Effector CD8-positive, alpha-beta T cell (primary cell): ENCODE results near the gene SLC46A2.

Experiments
- DNase-seq: peaks from one replicate; lab custom pipeline; 2025; lab: John Stamatoyannopoulos, UW
- total RNA-seq, 4 experiments: gene quantifications; one replicate each; lab custom pipeline; 2026; lab: John Stamatoyannopoulos, UW

Gene SLC46A2
- 0 reads per million in 4 experiments for total RNA-seq

DNA sequence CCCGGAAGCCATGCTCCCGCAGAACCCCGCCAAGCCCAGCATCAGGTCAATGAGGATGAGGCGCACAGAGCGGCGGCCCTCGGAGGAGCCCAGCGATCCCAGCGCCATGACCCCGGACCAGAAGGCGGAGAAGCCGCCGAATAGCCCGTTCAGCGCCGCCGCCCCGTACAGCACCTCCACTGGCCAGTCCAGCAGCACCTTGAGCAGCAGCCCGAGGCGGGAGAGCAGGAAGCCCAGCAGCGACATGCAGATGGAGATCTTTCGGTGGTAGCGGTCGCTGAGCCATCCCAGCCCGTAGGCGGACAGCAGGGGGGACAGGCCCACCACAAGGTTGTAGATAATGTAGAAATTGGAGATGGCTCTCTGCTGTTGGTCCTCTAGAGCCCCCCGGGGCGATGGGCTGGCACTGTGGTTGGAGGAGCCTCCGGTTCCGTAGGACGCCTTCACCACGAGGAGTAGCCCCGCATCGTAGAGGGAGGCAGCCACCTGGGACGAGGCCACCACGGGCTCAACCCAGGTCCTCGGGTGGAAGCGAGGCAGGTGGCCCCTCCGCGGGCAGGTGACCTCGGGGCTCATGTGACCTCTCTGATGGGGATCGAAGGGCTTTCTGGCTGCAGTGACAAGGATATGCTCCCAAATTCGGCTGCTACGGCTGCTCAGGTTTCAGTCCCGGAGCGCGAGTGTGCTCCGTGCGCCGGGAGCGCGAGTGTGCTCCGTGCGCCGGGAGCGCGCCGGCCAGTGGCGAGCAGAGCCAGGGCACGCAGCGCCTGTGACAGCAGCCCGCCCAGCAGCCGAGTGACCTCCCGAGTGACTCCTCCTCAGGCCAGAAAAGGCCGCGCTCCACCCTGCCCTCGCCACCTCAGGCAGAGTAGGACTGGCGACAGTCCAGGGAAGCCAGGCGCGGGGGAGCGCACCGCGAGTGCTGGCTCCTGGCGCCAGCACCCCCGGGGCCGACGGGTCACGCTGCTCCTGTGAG lies at the start of gene SLC46A2:
TSS of gene SLC46A2 (minus strand) at position 771 of the 976 bp plus-strand sequence. CDS start at position 576, 195 bp downstream.
- DNase-seq, result no peak

DNA sequence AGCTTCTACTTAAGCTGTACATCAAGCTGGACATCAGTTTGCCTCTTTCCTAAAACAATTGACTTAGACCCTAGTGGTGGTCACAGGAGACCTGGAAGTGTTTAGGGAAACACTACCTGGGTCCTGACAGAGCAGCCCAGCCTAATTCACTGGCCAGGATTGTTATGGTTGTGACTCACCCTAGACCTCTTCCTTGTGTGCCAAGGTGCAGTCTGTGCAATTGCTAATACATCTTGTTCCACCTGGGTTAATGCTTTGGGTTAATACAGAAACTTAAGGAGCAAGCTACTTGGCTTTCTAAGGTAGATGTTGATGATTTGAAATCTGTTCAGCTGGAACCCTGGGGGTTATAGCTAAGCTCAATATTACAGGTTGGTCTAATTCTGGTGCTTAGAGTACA lies 48.7 kb upstream of the SLC46A2 start:
- no peak for DNase-seq

GRCh38 chr9:112933696-112934095 lies 43.0 kb upstream of the SLC46A2 start:
- no peak for DNase-seq

DNA sequence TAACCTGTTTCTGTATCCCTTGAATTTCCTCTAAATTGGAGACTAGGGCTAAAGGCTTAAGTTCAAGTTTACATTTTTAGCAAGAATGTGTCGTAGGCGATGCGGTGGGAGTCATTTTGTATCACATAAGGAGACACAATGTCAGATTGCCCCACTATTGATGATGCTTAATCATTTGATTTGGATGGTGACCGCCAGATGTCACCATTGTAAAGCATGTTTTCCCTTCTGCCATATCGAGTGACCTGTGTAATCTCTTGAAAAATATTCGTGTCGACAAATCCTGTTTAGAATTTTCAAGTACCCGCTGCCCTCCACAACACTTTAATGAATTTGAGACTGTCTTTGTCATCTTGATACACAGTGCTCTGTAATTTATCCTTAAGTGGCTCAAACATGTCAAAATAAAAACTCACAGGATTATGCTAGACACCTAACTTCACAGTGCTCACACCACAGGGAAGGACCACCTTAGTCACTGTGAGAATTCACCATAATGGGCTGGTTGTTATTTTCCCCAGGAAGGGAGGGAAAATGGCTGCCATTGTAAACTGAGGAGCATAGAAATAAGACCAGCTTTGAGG lies 34.5 kb upstream of the SLC46A2 start:
- DNase-seq, result no peak

- no peak for DNase-seq
Observed at GRCh38 chr9:112921549-112921948, 30.9 kb upstream of the SLC46A2 start.

DNA sequence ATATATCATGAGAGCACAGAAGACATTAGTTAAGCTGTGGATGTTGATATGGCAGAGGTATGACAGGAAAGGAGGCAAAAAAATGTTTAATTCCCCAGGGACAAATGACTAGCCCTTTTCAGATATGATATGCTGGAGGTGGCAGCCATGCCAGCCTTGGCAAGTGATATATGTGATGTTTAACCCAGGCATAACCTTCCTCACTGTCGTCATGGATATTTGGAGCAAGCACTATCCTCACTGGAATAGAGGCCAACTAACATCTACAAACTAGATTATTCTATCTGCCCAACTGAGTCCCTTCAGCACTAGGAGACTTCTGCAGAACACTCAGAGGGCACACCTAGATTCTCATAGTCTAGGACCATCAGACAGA lies 27.3 kb upstream of the SLC46A2 start:
- DNase-seq, result no peak

GRCh38 chr9:112917047-112917986 lies 26.6 kb upstream of the SLC46A2 start:
- DNase-seq, result no peak

DNA sequence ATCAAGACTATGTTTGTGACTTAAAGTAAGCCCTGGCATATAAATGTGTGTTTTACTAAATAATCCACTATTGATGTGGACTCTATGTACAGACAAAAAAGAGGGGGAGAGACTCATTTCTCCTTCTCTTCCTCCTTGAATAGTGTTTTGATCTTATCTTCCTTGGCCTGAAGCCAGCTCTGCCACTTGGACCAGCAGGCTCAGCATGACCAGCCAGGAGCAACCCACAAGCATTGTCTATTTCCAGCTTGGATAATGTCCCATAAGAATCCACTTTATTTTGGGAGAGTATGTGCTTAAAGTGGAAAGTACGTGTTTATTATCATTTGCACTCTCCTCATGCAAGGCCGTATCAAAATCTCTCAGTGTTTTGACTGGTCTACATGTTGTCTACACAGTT lies 23.8 kb upstream of the SLC46A2 start:
- no peak for DNase-seq

DNA sequence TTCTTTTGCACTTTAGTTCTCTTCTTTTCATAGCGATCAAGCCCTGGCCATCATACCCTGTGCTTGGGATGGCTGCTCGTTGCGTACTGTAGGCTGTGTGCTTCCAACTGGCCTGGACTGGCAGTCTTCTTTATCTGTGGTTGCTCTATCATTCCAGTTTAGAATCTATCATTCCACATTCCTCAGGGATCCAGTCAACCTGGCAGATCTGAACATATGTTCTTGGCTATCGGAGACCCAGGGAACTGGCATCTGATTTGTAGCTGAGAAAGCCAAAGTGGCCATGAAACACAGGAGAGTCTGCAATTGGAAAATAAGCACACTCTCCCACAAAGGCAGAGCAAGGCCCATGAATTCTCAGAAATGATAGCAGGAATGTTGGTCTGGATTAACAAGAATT lies 22.6 kb upstream of the SLC46A2 start:
- no peak for DNase-seq

DNA sequence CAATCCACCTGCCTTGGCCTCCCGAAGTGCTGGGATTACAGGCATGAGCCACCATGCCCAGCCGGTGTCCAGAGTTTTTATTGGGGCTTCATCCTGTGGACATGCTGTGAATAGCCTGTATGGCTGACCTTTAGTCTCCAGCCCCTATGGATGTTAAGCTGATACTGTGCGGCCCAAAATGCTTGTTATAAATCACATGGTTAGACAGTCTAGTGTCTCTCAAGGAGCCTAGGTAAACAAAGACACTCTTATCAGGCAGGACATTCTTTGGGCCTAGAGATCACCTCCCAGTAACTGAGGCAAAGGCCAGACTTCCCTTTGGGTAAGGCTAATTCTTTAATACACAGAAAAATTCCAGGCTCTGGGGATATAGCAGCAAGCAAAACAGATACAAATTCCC lies 22.0 kb upstream of the SLC46A2 start:
- DNase-seq, result no peak

- DNase-seq, result no peak
Observed at GRCh38 chr9:112911736-112912135, 21.1 kb upstream of the SLC46A2 start.

- no peak for DNase-seq
Observed at GRCh38 chr9:112905084-112905483, 14.4 kb upstream of the SLC46A2 start.

- no peak for DNase-seq
Observed at GRCh38 chr9:112900901-112901300, 10.2 kb upstream of the SLC46A2 start.

- DNase-seq, result no peak
Observed at GRCh38 chr9:112900488-112900887, 9.8 kb upstream of the SLC46A2 start.

DNA sequence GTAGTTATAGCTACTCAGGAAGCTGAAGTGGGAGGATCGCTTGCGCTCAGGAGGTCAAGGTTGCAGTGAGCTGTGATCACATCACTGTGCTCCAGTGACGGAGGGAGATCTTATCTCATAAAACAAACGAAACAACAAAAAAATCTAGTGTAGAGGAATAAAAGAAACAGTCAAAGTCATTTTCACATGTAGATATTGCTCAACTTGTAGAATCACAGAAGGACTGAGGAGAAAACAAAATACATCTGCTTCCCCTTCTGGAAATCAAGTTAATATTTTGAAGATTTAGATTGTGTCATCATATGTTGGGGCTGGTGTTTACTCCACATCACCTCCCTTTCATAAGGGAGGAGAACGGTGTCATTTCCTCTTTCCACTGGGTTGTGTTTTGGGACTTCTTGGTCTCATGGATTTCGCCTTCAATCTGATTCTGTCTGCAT lies 8.2 kb upstream of the SLC46A2 start:
- no peak for DNase-seq

DNA sequence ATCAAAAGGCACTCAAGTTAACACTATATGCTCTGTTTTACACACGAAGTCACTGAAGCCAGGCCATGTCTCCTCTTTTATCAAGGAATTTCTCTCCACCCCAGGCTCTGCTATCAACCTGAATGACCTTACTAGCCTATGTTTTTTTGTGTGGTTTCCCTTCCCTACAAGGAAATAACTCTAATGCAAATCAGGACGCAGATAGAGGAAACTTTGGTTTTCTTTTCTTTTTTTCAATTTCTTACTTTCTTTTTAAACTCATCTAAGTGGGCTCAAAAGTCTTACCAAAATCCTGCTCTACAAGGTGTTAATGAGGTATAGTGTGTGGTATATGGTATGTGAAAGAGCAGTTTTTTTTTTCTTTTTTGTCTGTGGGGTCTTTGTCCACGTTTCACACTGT lies 5.5 kb upstream of the SLC46A2 start:
- DNase-seq, result no peak

GRCh38 chr9:112894699-112895098 lies 4.0 kb upstream of the SLC46A2 start:
- no peak for DNase-seq

GRCh38 chr9:112894041-112894440 lies 3.4 kb upstream of the SLC46A2 start:
- no peak for DNase-seq

GRCh38 chr9:112892981-112893380 lies 2.3 kb upstream of the SLC46A2 start:
- no peak for DNase-seq

DNA sequence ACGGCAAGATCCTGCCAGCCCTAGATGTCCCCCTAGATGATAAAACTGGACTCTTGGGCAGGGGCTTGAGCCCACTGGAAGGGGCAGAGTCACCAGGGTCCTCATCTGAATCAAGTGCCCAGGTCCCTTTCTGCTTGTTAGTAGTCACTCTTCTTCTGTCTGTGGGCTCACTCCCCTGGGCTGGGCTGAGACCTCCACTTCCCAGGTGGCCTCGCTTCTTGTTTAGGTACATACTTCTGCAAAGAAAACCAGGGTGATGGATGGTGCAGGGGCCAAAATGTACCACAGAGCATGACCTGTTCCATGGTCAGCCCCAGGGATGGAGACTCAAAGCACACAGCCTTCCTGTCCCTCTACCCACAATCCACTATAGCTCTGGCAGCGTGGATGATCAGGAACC lies 845 bp upstream of the SLC46A2 start:
- no peak for DNase-seq

DNA sequence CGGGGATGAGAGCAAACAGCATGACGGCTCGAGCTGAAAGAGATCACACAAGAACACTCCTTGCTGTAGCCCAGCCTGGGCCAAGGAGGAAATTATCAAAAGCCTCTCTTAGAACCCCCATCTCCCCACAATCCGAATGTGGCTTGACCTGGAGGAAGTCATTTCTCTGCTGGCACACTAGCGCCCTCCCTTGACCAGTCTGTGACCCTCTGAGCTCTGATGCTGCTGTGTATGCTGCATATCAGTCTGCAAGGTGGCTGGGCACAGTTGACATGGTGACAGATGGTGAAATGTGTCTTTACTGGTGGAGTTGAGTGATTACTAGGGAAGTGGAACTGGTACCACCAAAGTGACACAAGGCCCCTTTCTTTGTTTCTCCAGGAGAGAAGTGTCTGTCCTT lies 3.3 kb downstream of the SLC46A2 start:
- no peak for DNase-seq

DNA sequence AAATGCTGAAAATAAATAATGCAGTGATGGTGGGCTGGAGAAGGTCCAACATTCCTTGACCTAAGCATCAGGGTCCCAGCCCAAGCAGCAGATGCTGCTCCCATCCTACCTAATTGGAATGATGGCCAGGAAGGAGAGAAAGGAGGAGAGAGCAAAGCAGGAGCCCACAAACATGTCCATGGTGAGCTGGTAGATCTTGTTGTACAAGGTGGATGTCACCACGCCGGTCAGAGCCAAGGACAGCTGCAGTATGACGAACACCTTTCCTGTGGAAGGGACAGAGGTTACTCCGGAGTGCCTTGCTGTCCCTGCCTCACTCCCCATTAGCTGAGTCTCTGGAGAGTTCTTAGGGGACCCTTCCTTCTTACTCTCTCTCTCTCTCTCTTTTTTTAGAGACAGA lies 4.3 kb downstream of the SLC46A2 start:
- DNase-seq, result no peak
